ENCODE measurements around the gene ADGRG3. TPM values are rescaled to one million over a fixed set of nuclear protein-coding genes. Genes with fewer than 3 reads are reported as not detected.
A peak's percentile ranks its signal among the peaks of the same experiment; 100 is the strongest.

ADGRG3 gene
- total and polyA plus RNA-seq, 9 of the 15 experiments (the other 6 are each of a cell fraction or from before 2014, with no cell fraction given), result 0.09 to 0.52 (median 0.14) TPM; not detected in 3

DNA sequence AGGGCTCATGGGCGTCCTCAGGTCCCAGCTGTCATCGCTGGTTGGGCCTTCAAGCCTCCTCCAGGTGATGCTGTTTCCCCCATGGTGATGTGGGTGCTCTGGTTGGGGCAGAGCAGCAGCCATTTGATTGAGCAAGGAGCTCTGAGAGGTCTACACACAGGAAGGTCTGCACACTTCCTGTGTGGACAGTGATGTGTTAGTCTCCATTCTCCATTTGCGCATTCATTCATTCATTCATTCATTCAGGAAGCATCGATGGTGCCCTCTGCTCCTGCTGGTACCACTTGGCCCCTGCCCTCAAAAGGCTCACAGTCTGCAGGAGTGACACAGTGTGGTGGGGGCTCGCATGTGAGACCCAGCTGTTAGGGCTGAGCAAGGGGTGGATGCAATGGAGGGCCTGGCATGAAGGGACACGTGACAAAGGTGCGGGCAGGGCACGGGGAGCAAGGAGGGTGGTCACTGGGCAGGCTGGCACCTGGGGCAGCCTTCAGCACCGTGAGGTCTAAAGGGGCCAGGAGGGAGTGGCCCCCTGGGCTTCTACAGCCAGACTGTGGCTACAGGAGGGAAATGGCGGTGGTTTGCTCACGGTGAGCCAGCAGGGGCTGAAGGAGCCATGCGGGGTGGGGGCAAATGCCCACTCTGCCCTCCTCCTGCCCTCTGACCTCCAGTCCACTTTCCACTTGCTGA lies 1.5 kb downstream of the ADGRG3 start:
- H3K9ac ChIP-seq (ENCODE audit: insufficient read depth in 1 of 2, low read depth in 2 of 2, low read length in 2 of 2), result peak overlapping the region in 1 of 2 experiments; percentile 60; a peak in 2 of 4 replicates
- FAIRE-seq, result peak; percentile 23
- POLR2A ChIA-PET, result interaction anchor here (1.1 kb wide), 1 partner anchor 14 kb away, joined by 5 read pairs; no protein-coding TSS in a partner anchor
- TF ChIP-seq SAFB2 (IDR thresholded peaks at IDR 0.05; ENCODE audit: borderline replicate concordance, low read depth, low read length, severe bottlenecking) (no peak), CHD7 (IDR thresholded peaks at IDR 0.05; ENCODE audit: low read depth, low read length) (no peak)
- TF ChIP-seq, protein P1, sequence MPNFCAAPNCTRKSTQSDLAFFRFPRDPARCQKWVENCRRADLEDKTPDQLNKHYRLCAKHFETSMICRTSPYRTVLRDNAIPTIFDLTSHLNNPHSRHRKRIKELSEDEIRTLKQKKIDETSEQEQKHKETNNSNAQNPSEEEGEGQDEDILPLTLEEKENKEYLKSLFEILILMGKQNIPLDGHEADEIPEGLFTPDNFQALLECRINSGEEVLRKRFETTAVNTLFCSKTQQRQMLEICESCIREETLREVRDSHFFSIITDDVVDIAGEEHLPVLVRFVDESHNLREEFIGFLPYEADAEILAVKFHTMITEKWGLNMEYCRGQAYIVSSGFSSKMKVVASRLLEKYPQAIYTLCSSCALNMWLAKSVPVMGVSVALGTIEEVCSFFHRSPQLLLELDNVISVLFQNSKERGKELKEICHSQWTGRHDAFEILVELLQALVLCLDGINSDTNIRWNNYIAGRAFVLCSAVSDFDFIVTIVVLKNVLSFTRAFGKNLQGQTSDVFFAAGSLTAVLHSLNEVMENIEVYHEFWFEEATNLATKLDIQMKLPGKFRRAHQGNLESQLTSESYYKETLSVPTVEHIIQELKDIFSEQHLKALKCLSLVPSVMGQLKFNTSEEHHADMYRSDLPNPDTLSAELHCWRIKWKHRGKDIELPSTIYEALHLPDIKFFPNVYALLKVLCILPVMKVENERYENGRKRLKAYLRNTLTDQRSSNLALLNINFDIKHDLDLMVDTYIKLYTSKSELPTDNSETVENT (CRISPR knock-in tag; IDR thresholded peaks at IDR 0.05), result no peak

More for the DNA sequence above, 1.5 kb downstream of the ADGRG3 start:
- CTCF ChIA-PET (ENCODE audit: low intra/inter-chr PET ratio), result no interaction called here
- Histone ChIP-seq H3K4me1 (replicated peaks in 1 of 2; ENCODE audit: control insufficient read depth in 2 of 2, insufficient read depth in 2 of 2, low read length in 2 of 2) (peaks cover 24 to 35% of the 10 kb centered on the region in 2 experiments), H3K27ac (ENCODE audit: extremely low read depth, low read depth, low read length) (no peak overlapping the region), H3K9me1 (ENCODE audit: control insufficient read depth, insufficient read depth, low read length) (peaks cover 3% of the 10 kb centered on the region), H3K27me3 (ENCODE audit: control insufficient read depth in 2 of 2, insufficient read depth in 2 of 2, low read length in 2 of 2) (0 out of 5 replicates have a peak, but pooled peaks cover 0 to 5% of the 10 kb centered on the region in 2 experiments), H2AFZ (ENCODE audit: low read depth, low read length) (no peak overlapping the region; the same call in 1 of the 2 replicates), H3K4me2 (ENCODE audit: insufficient read depth, low read length) (no peak overlapping the region), H3K36me3 (ENCODE audit: control insufficient read depth, insufficient read depth, low read length) (no peaks in the 10 kb centered on the region), H4K20me1 (replicated peaks; ENCODE audit: control insufficient read depth, insufficient read depth, low read length) (no peaks in the 10 kb centered on the region), H3K9me3 (replicated peaks; ENCODE audit: control insufficient read depth, insufficient read depth, low read depth, low read length) (no peaks in the 10 kb centered on the region), H3K79me2 (ENCODE audit: control insufficient read depth, insufficient read depth, low read length) (no peaks in the 10 kb centered on the region), H3K4me3 (no peak overlapping the region)
- in situ Hi-C loops (cut with MboI) (loop anchor here (5.0 kb wide), 1 partner anchor 48 kb away; no protein-coding TSS in a partner anchor), intact Hi-C loops (cut with micrococcal nuclease) (loop anchor here (10.0 kb wide), 1 partner anchor 225 kb away; no protein-coding TSS in a partner anchor)
- ATAC-seq (no peak), DNase-seq (ENCODE audit: extremely low read depth in 1 of 4, low spot score in 3 of 4) (peak in 1 of 4 experiments; percentile 17)
- 70% methylated on average over 12 of the region's 12 CpGs for WGBS (ENCODE audit: insufficient coverage, low coverage, missing lambda C conversion rate)
- BruUV-seq (replicated peaks), result no TSS peak
